C4-2B (cell line): ENCODE measurements around the gene PERCC1.

Experiments
- ZFX ChIP-seq: fragments of 450-650 bp; IDR thresholded peaks from 2 replicates; pipeline ENCODE4 v1.6.1; 2017
- TF ChIP-seq, protein P1 (sequence below): fragments of 450-650 bp; conservative IDR thresholded peaks from 2 replicates; pipeline ENCODE4 v1.5.1; 2017; ENCODE audit warnings: mild to moderate bottlenecking

DNA sequence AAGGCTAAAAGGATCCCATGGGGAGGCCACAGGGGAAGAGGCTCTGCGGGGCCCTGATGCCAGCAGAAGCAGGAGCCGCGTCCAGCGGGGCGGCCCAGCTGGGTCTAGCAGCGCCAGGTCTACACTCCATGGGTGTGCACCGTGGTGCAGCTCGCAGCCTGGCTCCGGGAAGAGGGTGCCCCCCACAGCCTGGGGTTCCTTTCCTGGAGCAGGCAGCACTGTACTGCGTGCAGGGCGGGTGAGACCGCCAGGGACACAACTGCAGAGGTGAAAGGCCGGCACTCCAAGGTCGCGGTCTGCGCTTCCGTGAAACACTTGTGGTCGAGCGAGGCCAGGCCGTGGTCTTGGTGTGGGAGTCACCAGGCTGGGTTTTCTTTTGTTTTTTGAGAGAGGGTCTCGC, 20.0 kb downstream of the PERCC1 start:
- TF ChIP-seq, protein P1, sequence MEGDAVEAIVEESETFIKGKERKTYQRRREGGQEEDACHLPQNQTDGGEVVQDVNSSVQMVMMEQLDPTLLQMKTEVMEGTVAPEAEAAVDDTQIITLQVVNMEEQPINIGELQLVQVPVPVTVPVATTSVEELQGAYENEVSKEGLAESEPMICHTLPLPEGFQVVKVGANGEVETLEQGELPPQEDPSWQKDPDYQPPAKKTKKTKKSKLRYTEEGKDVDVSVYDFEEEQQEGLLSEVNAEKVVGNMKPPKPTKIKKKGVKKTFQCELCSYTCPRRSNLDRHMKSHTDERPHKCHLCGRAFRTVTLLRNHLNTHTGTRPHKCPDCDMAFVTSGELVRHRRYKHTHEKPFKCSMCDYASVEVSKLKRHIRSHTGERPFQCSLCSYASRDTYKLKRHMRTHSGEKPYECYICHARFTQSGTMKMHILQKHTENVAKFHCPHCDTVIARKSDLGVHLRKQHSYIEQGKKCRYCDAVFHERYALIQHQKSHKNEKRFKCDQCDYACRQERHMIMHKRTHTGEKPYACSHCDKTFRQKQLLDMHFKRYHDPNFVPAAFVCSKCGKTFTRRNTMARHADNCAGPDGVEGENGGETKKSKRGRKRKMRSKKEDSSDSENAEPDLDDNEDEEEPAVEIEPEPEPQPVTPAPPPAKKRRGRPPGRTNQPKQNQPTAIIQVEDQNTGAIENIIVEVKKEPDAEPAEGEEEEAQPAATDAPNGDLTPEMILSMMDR: no peak
- no peak for TF ChIP-seq ZFX
